Activated CD4-positive, CD25-positive, alpha-beta regulatory T cell treated with anti-CD3 and anti-CD28 coated beads, Interleukin-2, amount 50 U/mL, for 72 hours (primary cell): ENCODE data around the gene FAM53B.

Source experiments
- DNase-seq: peaks from one replicate; pipeline ENCODE4 v3.0.0; 2021

The FAM53B gene

GRCh38 chr10:124676416-124677062, 67.6 kb downstream of the FAM53B start:
- no peak for DNase-seq

GRCh38 chr10:124675824-124676223, 68.4 kb downstream of the FAM53B start:
- DNase-seq: no peak

DNA sequence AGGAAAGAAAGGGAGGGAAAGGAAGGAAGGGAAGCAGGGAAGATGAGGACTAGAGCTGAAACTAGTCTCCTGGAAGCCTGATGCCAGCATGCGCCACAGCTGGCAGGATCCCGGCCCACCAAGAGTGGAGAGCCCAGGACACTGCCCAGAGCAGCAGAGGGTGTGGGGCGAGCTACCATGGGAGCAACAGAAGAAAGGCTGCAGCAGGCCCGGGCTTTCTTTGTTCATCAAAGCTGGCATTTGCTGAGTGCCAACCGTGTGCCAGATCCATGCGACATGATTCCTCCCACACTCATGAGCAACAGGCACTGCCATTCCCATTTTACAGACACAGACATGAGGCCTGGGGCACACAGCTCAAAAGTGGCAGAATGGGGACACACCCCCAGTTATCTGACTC, 68.9 kb downstream of the FAM53B start:
- no peak for DNase-seq

DNA sequence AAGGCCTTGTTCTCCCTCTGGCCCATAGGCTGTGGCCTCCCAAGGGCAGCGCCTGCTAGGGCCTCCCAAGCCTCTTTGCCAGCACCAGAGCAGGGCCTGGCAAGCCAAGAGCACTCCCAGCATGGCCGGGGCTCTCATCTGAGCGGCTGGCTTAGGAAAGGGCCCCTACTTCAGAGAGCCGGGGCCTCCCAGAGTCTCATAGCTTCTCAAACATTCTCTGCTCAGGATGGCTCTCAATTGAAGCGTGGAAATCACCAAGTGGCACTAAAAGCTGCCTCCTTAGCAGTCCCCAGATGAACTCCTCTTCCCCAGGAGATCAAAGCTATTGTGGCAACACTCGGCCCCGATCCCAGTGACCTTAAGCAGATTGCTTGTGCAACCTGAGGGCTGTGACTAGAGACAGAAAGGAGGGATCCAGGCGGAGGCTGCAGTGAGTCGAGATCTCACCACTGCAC, 69.4 kb downstream of the FAM53B start:
- no peak for DNase-seq

- no peak for DNase-seq
These were observed 72.0 kb downstream of the FAM53B start for GRCh38 chr10:124672181-124672638.

- DNase-seq: no peak
These were observed 72.6 kb downstream of the FAM53B start for GRCh38 chr10:124671486-124672075.

GRCh38 chr10:124670849-124671248, 73.3 kb downstream of the FAM53B start:
- DNase-seq: no peak

GRCh38 chr10:124669824-124670654, 74.1 kb downstream of the FAM53B start:
- DNase-seq: no peak

GRCh38 chr10:124669141-124669823, 74.9 kb downstream of the FAM53B start:
- no peak for DNase-seq

DNA sequence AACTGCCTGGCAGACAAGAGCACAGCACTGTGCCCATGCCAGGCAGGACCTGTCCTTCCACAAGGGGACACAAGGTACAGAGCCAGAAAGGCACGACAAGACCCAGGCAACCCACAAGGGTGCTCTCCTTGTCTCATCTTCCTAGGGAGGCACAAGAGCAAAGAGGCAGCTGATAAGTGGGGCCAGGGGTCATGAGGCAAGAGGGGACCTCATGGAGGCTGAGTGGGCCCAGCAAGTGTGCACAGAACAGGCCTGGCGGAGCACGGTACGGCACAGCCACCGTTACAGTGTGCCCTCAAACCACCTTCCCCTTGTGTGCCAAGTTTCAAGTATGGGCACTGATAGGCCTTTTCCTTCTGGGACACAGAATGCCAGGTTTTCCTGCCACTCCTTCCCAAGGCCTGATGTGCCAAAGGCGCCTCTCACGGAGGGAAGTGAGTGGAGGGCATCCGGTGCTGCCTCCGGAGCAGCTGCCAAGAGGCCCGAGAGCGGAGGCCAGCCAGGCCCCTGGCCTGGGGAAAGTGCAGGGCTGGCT, 75.6 kb downstream of the FAM53B start:
- DNase-seq: no peak

- no peak for DNase-seq
These were observed 76.5 kb downstream of the FAM53B start for GRCh38 chr10:124667425-124668345.

DNA sequence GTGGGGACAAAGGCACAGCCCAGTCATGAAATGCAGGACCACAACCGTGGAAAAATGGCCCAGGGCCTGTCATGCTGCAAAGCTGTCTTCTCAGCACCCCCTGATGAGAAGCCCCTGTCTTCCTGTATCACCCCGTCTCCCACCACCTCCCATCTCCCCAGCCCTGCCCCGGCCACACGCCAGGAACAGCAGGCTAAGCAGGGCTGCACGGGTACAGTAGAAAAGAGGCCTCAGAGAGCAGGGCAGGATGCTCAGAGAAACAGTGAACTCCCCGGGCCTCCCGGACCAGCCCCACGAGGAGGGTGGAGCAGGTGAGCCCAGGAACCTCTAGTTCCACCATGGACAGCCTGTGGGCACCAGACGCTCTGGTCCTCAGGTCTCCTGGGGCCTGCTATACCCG, 77.7 kb downstream of the FAM53B start:
- no peak for DNase-seq

- no peak for DNase-seq
These were observed 78.2 kb downstream of the FAM53B start for GRCh38 chr10:124665980-124666379.

- no peak for DNase-seq
These were observed 78.6 kb downstream of the FAM53B start for GRCh38 chr10:124665558-124665957.

DNA sequence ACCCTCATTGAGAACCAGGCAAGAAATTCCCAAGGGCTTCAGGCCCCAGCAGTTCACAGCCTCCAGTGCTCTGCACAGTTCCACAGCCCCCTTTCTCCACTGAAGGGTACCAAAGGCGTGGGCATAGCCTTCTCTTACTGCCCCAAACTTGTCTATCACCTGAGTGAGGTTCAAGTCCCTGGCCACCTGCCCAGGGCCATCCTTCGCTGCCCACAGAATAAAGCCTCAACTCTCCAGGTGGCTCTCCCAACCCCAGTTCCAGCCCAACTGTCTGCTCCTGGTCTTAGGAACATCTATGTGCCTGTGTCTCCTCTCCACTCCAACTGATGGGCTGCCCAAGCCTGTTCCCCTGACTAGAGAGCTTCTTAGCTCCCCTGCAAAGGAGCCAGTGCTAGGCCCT, 79.1 kb downstream of the FAM53B start:
- DNase-seq: no peak

DNA sequence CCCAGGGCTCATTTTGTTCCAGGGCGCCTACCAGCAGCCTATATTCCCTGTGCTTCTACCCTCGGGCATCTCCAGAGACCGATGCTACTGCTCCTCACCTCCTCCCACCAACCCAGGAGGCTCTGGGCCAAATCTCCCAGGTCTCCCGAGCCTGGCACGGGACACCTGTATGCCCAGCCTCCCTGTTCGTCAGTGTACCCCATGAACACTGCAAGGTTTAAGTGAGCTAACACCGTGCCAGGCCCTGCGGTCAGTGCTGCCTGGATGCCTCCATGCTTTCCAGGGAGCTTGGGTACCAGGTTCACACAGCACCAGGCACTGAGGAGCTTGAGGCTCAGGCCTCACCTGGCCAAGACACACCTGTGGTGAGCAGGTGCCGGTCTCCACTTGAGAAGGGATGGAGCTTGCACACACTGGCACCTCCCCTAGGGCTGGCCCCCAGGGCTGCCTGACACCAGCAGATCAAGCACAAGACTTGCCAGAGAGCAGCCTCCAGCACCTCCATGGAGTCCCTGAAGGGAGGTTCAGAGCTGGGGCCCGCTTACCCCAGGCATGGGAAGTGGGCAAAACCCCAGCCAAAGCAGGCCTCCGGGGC, 80.3 kb downstream of the FAM53B start:
- DNase-seq: no peak

DNA sequence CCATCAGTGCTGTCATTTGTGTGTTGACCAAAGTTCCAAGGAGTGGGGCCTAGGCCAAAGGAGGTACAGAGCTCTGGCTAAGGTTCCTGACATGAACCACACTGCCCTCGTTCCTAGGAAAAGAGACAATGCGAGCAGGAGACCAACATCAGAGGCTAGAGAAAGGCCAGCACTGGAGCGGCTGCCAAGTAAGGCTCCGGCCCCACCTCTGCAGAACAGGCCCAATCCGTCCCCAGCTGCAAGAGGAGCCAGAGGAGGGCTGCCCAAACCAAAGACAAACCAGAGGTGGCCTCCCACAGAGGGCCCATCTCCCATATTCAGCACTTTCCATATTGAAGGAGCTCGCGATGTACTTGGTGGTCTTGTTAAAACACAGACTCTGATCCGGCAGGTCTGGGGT, 81.0 kb downstream of the FAM53B start:
- no peak for DNase-seq

DNA sequence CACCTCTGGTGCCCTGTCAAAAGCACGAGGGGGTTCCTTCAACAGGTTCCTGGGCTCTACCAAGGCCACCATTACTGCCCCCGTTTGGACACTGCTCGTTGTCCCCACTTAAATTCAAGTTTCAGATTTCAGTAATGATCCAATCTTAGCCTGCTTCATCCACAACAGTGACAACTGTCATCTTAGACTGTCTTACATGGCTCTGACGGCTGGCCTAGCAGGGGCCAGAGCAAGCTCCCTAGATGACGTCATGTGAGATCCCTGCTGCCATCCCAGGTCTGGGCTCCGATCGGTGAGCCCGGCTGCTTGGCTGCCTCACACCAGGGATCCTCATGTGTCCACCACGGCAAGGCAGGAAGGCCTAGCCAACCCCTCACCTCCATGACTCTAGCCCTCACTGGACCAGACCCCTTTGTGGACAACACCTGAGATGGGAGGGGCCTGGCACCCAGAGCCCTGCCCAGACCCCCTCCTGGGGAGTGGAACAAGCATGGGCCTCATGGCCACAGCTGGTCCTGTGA, 82.5 kb downstream of the FAM53B start:
- no peak for DNase-seq

DNA sequence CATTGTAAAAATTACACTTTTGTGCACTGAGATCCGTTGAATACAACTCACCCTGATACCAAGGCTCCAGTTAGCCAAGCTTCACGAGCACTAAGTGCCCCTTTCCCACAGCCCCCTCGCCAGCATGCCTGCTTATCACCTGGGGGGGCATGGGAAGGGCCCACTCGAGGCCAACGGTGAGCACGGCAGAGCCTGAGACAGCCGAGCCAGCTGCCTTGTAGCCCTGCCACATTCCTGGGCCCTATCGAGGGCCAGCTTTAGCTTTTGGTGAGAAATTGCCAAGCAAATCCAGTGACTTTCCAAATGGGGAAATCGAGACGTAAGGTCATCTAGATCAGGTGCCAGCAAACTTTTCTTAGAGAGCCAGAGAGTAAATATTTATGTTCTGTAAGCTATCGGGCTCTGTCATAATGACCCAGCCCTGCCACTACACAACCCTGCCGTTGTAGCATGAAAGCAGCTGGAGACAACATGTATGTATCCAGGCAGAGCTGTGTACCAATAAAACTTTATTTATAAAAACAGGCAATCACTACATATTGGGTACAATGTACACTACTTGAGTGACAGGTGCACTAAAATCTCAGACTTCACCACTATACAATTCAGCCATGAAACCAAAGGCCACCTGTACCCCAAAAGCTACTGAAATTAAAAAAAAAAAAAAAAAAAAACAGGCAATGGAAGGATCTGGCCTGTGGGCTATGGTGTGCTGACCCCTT, 83.6 kb downstream of the FAM53B start:
- no peak for DNase-seq

- no peak for DNase-seq
These were observed 84.8 kb downstream of the FAM53B start for GRCh38 chr10:124659380-124659779.
